PFSK-1 (cell line): ENCODE data around the gene TIAM1.

Experiments
- POLR2AphosphoS5 ChIP-seq: IDR thresholded peaks from 2 replicates; pipeline ENCODE4 v1.6.1; 2012; ENCODE audit warnings: low read depth, mild to moderate bottlenecking, control low read depth, low read length, moderate library complexity
- SIN3A ChIP-seq: IDR thresholded peaks from 2 replicates; pipeline ENCODE4 v1.6.1; 2012; ENCODE audit warnings: mild to moderate bottlenecking, low read length, moderate library complexity, borderline replicate concordance; ENCODE audit not compliant: insufficient read depth
- TAF1 ChIP-seq: IDR thresholded peaks from 2 replicates; pipeline ENCODE4 v1.6.1; 2012; ENCODE audit warnings: low read length, control low read depth, borderline replicate concordance; ENCODE audit not compliant: insufficient read depth
- TF ChIP-seq, protein P1 (sequence below), 2 experiments: IDR thresholded peaks; 2 replicates each; pipeline versions ENCODE4 v1.6.1 to v1.8.0; 2011 to 2012; ENCODE audit warnings: low read depth in 2 of 2, low read length in 2 of 2, control low read depth in 1 of 2, inconsistent platforms in 1 of 2, mild to moderate bottlenecking in 1 of 2, moderate library complexity in 1 of 2; ENCODE audit not compliant: insufficient read depth in 1 of 2

DNA sequence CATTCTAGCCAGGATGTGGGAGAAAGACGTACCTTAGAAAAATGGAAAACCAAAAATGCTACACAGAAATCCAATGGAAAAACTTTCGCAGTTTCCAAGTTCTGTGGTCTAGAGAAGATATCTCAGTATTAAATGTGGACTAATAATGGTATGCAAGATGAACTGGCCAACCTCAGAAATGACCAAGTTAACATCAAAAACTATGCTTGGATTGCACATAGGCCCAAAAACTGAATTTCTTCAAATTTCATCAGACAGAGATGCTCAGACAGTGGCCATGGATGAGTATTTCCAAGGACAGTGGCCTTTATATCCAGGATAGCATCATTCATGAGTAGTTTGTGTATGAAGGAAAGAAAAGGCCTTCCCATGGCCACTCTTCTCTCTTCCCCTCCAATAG lies 132.2 kb downstream of the TIAM1 start:
- no peak for TF ChIP-seq SIN3A
- no peak for TF ChIP-seq TAF1
- no peak for TF ChIP-seq POLR2AphosphoS5
- TF ChIP-seq, protein P1, sequence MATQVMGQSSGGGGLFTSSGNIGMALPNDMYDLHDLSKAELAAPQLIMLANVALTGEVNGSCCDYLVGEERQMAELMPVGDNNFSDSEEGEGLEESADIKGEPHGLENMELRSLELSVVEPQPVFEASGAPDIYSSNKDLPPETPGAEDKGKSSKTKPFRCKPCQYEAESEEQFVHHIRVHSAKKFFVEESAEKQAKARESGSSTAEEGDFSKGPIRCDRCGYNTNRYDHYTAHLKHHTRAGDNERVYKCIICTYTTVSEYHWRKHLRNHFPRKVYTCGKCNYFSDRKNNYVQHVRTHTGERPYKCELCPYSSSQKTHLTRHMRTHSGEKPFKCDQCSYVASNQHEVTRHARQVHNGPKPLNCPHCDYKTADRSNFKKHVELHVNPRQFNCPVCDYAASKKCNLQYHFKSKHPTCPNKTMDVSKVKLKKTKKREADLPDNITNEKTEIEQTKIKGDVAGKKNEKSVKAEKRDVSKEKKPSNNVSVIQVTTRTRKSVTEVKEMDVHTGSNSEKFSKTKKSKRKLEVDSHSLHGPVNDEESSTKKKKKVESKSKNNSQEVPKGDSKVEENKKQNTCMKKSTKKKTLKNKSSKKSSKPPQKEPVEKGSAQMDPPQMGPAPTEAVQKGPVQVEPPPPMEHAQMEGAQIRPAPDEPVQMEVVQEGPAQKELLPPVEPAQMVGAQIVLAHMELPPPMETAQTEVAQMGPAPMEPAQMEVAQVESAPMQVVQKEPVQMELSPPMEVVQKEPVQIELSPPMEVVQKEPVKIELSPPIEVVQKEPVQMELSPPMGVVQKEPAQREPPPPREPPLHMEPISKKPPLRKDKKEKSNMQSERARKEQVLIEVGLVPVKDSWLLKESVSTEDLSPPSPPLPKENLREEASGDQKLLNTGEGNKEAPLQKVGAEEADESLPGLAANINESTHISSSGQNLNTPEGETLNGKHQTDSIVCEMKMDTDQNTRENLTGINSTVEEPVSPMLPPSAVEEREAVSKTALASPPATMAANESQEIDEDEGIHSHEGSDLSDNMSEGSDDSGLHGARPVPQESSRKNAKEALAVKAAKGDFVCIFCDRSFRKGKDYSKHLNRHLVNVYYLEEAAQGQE (IDR thresholded peaks at IDR 0.05; ENCODE audit: insufficient read depth in 1 of 2, low read depth in 2 of 2, low read length in 2 of 2), result no peak
